Measurements from ENCODE around the gene LRFN4. TPM values are rescaled to one million over a fixed set of nuclear protein-coding genes. Genes with fewer than 3 reads are reported as not detected.
A peak's percentile ranks its signal among the peaks of the same experiment; 100 is the strongest.

Gene LRFN4
- total and polyA plus RNA-seq, 2 of the 13 experiments (the other 11 are each of a cell fraction or from before 2014, with no cell fraction given), result 1.3 to 6.8 TPM

DNA sequence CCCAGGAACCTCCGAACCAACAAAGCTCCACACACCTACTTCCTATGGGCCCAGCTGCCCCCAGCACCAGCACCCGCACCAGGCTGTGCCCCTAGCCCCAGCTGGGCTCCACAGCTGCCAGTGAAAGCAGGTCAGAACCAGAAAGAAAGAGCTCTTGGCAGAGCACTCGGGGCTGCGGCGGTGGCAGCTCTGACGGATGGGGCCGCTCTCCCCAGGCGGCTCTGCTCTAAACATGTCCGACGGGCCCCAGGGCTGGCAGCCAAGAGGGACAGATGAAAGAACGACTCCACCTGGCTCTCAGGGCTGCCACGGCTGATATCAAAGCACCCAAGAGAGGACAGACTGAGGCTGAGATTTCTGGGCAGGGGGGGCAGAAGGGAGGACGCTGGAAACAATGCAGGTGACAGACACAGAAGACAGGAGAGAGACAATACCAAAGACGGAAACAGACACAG, 25.7 kb downstream of the LRFN4 start:
- WGBS (ENCODE audit: low lambda C conversion rate), result 98% methylated on average over 9 of the region's 14 CpGs
- POLR2A ChIA-PET, result interaction anchor here (3.6 kb wide), 1 partner anchor 20 kb away, joined by 12 read pairs; no protein-coding TSS in a partner anchor
- DNase-seq (ENCODE audit: low spot score), result no peak
- Histone ChIP-seq H4K20me1 (ENCODE audit: insufficient read depth, low read length) (peaks cover 25% of the 10 kb centered on the region; the same call in 1 of the 2 replicates), H3K36me3 (replicated peaks in 1 of 2; ENCODE audit: control insufficient read depth in 1 of 2, insufficient read depth in 2 of 2, low read length in 2 of 2) (peaks cover 3 to 13% of the 10 kb centered on the region in 2 experiments; a peak in 3 of 5 replicates), H3K27ac (ENCODE audit: extremely low read length, insufficient read depth, low read length) (no peak overlapping the region), H3K79me2 (ENCODE audit: insufficient read depth, low read length) (peaks cover 27% of the 10 kb centered on the region), H3K4me3 (replicated peaks in 1 of 3; ENCODE audit: insufficient read depth in 1 of 3, low read depth in 2 of 3, low read length in 3 of 3) (no peak overlapping the region), H3K9me3 (ENCODE audit: low read length) (no peaks in the 10 kb centered on the region), H3K27me3 (ENCODE audit: control insufficient read depth in 1 of 2, insufficient read depth in 2 of 2, low read length in 2 of 2) (no peaks in the 10 kb centered on the region), H3K9ac (ENCODE audit: insufficient read depth, low read depth, low read length) (no peak overlapping the region), H2AFZ (ENCODE audit: low read length) (no peak overlapping the region), H3K4me1 (ENCODE audit: insufficient read depth, low read length) (peaks cover 29% of the 10 kb centered on the region), H3K4me2 (ENCODE audit: low read depth, low read length) (no peak overlapping the region)
- no TSS peak for BruUV-seq (replicated peaks)
- FAIRE-seq, result no peak
- in situ Hi-C loops (cut with HindIII; ENCODE audit: extremely low pct_ligation_motif_present, low pct_unique_long_range_greater_than_20kb) (no loop called here), intact Hi-C loops (cut with micrococcal nuclease; ENCODE audit: unreplicated experiment) (no loop called here)
- TF ChIP-seq NR2C2 (CRISPR knock-in tag; IDR thresholded peaks at IDR 0.05; ENCODE audit: borderline replicate concordance) (no peak), NRL (CRISPR knock-in tag; IDR thresholded peaks at IDR 0.05; ENCODE audit: borderline replicate concordance) (0 out of 2 replicates have a peak, but pooled peaks have one; percentile 4)
- no peak for ATAC-seq
- CTCF ChIA-PET (ENCODE audit: low intra/inter-chr PET ratio, low total read pairs), result interaction anchor here (1.2 kb wide), 1 partner anchor 94 kb away, joined by 5 read pairs; no protein-coding TSS in a partner anchor

DNA sequence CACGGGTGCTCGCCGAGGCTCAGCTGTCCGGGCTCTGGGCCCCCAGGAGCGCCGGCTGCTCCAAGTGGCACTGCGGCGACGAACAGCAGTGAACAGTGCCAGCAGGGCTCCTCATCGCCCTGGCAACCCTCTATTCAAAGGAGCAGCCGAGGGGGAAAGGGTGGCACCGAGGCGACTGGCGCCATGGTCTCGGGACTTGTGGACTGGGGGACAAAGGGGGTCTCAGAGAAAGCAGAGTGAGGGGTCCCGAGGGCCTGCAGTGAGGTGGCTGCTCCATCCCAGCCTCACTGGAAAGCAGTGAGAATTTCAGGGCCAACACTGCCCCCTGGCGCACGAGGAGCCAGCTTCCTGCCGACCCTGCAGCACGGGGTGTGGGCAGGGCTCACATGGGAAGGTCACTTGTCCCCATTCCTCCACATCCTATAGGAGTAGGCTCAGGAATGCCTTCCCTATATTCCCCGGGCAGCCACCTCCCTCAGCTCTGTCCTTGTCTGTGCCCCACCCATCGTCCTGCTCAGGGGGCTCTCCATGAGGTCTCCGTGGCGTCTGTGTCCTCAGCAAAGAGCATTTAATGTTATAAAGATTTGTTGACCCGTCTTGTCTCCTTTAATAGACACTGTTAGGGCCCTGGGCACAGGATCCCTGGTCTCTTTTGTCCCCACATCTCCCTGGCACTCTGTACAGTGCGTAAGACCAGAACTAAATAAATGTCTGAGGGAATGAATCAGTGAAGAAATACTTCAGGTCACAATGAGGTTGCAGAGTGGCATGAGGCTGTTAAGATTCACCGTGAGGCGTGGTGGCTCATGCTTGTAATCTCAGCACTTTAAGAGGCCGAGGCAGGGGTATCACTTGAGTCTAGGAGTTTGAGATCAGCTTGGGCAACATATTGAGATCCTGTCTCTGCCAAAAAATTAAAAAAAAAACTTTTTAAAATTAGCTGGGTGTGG, 26.4 kb downstream of the LRFN4 start:
- ATAC-seq (peak; percentile 76), DNase-seq (ENCODE audit: low spot score) (peak; percentile 45), FAIRE-seq (peak; percentile 54)
- Histone ChIP-seq H4K20me1 (ENCODE audit: insufficient read depth, low read length) (peaks cover 23% of the 10 kb centered on the region; the same call in 1 of the 2 replicates), H3K27ac (ENCODE audit: extremely low read length, insufficient read depth, low read length) (no peak overlapping the region), H2AFZ (ENCODE audit: low read length) (no peak overlapping the region), H3K4me2 (ENCODE audit: low read depth, low read length) (no peak overlapping the region), H3K79me2 (ENCODE audit: insufficient read depth, low read length) (peaks cover 29% of the 10 kb centered on the region), H3K4me1 (ENCODE audit: insufficient read depth, low read length) (peaks cover 29% of the 10 kb centered on the region), H3K9me3 (ENCODE audit: low read length) (no peaks in the 10 kb centered on the region), H3K9ac (ENCODE audit: insufficient read depth, low read depth, low read length) (no peak overlapping the region), H3K4me3 (replicated peaks in 1 of 3; ENCODE audit: insufficient read depth in 1 of 3, low read depth in 2 of 3, low read length in 3 of 3) (no peak overlapping the region), H3K36me3 (replicated peaks in 1 of 2; ENCODE audit: control insufficient read depth in 1 of 2, insufficient read depth in 2 of 2, low read length in 2 of 2) (peaks cover 3 to 19% of the 10 kb centered on the region in 2 experiments; a peak in 3 of 5 replicates), H3K27me3 (ENCODE audit: control insufficient read depth in 1 of 2, insufficient read depth in 2 of 2, low read length in 2 of 2) (no peaks in the 10 kb centered on the region)
- in situ Hi-C loops (cut with HindIII; ENCODE audit: extremely low pct_ligation_motif_present, low pct_unique_long_range_greater_than_20kb) (no loop called here), intact Hi-C loops (cut with micrococcal nuclease; ENCODE audit: unreplicated experiment) (no loop called here)
- ChIA-PET CTCF (ENCODE audit: low intra/inter-chr PET ratio, low total read pairs) (interaction anchor here (1.2 kb wide), 1 partner anchor 93 kb away, joined by 5 read pairs; no protein-coding TSS in a partner anchor), POLR2A (interaction anchor here (3.6 kb wide), 1 partner anchor 19 kb away, joined by 12 read pairs; no protein-coding TSS in a partner anchor)
- 89% methylated on average over 27 of the region's 29 CpGs for WGBS (ENCODE audit: low lambda C conversion rate)
- BruUV-seq (replicated peaks), result no TSS peak
- TF ChIP-seq XRCC5 (optimal IDR thresholded peaks at IDR 0.05; ENCODE audit: low read length) (peak; percentile 48), CTCF (CRISPR knock-in tag; IDR thresholded peaks at IDR 0.05) (peak; percentile 73), MXI1 (IDR thresholded peaks at IDR 0.05; ENCODE audit: borderline replicate concordance, low read depth, low read length) (peak; percentile 18; the same call in 1 of the 3 replicates), SP140L (CRISPR knock-in tag; IDR thresholded peaks at IDR 0.05; ENCODE audit: borderline replicate concordance) (no peak), TEAD3 (CRISPR knock-in tag; optimal IDR thresholded peaks at IDR 0.05; ENCODE audit: borderline replicate concordance) (peak; percentile 16), NR2F6 (IDR thresholded peaks at IDR 0.05) (no peak), NR2F6 (CRISPR knock-in tag; IDR thresholded peaks at IDR 0.05) (0 out of 2 replicates have a peak, but pooled peaks have one; percentile 35), GABPB1 (CRISPR knock-in tag; IDR thresholded peaks at IDR 0.05) (peak; percentile 22; the same call in 1 of the 2 replicates), ZNF557 (CRISPR knock-in tag; IDR thresholded peaks at IDR 0.05) (no peak), ZSCAN22 (CRISPR knock-in tag; IDR thresholded peaks at IDR 0.05) (no peak)
- TF ChIP-seq, protein P1, sequence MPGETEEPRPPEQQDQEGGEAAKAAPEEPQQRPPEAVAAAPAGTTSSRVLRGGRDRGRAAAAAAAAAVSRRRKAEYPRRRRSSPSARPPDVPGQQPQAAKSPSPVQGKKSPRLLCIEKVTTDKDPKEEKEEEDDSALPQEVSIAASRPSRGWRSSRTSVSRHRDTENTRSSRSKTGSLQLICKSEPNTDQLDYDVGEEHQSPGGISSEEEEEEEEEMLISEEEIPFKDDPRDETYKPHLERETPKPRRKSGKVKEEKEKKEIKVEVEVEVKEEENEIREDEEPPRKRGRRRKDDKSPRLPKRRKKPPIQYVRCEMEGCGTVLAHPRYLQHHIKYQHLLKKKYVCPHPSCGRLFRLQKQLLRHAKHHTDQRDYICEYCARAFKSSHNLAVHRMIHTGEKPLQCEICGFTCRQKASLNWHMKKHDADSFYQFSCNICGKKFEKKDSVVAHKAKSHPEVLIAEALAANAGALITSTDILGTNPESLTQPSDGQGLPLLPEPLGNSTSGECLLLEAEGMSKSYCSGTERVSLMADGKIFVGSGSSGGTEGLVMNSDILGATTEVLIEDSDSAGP (CRISPR knock-in tag; IDR thresholded peaks at IDR 0.05; ENCODE audit: borderline replicate concordance), result peak; percentile 19; the same call in 1 of the 2 replicates
